ENCODE measurements around the gene RLN2.

Gene RLN2

GRCh38 chr9:5305741-5306140, 1.2 kb upstream of the RLN2 start:
- no peaks in the 10 kb centered on the region for H3K9me3 ChIP-seq (ENCODE audit: control insufficient read depth, insufficient read depth, low read length)
- H3K4me1 ChIP-seq (ENCODE audit: insufficient read depth, low read length), result no peaks in the 10 kb centered on the region
- H3K36me3 ChIP-seq (ENCODE audit: insufficient read depth, low read length), result no peaks in the 10 kb centered on the region
- no peak overlapping the region for H3K9ac ChIP-seq (ENCODE audit: low read depth, low read length)

DNA sequence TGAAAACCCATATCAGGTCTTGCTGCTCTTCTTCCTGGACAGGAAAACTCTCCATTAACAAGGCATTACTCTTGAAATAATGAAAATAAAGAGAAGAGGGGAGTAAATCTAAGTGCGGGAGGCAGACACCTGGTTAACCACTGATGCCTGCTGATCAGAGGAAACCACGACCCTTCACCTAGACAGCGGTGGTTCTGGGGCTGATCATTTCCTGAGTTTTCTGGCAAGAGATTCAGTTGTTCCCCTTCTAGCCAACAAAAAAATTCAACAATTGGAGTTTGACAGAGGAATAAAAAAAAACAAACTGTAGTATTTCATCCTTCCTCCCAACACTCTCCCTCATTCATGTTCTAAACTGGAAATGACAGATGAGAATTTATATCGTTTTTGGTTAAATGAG, 3.0 kb downstream of the RLN2 start:
- Histone ChIP-seq H3K9me3 (ENCODE audit: control insufficient read depth, insufficient read depth, low read length) (no peaks in the 10 kb centered on the region), H3K36me3 (ENCODE audit: insufficient read depth, low read length) (no peaks in the 10 kb centered on the region), H3K4me1 (ENCODE audit: insufficient read depth, low read length) (no peaks in the 10 kb centered on the region), H3K9ac (ENCODE audit: low read depth, low read length) (no peak overlapping the region)

DNA sequence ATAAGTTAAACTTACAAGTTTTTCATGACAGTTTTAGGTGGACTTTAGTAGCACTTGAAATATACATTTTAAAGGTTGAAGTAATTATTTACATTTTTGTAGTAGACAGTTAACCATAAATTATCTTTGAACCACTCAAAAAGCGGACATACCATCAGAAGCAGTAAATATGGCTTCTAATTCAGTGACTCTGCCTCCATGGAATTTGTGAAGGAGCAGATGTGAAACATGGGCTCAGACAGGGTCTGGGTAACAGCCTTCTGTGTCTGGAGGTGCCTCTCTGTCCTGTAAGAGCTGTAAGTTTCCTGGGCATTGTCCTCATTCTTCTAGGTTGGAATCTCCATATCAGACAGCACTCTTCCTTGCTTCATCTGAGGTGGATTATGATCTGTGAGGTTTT, 12.4 kb downstream of the RLN2 start:
- Histone ChIP-seq H3K36me3 (ENCODE audit: insufficient read depth, low read length) (no peaks in the 10 kb centered on the region), H3K9ac (ENCODE audit: low read depth, low read length) (no peak overlapping the region), H3K9me3 (ENCODE audit: control insufficient read depth, insufficient read depth, low read length) (no peaks in the 10 kb centered on the region), H3K4me1 (ENCODE audit: insufficient read depth, low read length) (no peaks in the 10 kb centered on the region; the same call in 1 of the 2 replicates)

DNA sequence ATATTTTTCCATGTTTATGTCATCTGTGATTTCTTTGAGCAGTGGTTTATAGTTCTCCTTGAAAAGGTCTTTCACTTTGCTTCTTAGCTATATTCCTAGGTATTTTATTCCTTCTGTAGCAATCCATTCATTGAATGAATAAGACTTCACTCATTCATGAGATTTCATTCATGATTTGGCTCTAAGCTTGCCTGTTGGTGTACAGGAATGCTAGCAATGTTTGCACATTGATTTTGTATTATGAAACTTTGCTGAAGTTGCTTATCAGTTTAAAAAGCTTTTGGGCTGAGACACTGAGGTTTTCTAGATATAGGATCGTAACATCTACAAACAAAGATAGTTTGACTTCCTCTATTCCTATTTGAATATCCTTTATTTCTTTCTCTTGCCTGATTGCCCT, 15.9 kb downstream of the RLN2 start:
- no peaks in the 10 kb centered on the region for H3K9me3 ChIP-seq (ENCODE audit: control insufficient read depth, insufficient read depth, low read length)
- no peaks in the 10 kb centered on the region for H3K36me3 ChIP-seq (ENCODE audit: insufficient read depth, low read length)
- no peaks in the 10 kb centered on the region; the same call in 1 of the 2 replicates for H3K4me1 ChIP-seq (ENCODE audit: insufficient read depth, low read length)
- no peak overlapping the region for H3K9ac ChIP-seq (ENCODE audit: low read depth, low read length)

DNA sequence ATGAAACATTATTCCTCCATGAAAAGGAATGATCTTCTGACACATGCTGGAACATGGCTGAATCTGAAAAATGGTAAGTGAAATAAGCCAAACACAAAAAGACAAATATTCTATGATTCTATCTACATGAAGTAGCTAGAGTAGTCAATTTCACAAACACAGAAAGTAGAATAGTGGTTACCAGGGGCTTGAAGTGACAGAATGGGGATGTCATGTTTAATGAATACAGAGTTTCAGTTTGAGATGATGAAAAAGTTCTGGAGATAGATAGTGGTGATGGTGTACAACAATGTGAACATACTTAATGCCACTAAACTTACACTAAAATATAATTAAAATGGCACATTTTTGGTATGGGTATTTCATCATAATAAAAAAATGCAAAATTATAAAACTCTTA, 18.3 kb downstream of the RLN2 start:
- no peaks in the 10 kb centered on the region for H3K4me1 ChIP-seq (ENCODE audit: insufficient read depth, low read length)
- H3K9ac ChIP-seq (ENCODE audit: low read depth, low read length), result no peak overlapping the region
- H3K36me3 ChIP-seq (ENCODE audit: insufficient read depth, low read length), result no peaks in the 10 kb centered on the region
- H3K9me3 ChIP-seq (ENCODE audit: control insufficient read depth, insufficient read depth, low read length), result no peaks in the 10 kb centered on the region

GRCh38 chr9:5278486-5278885, 26.0 kb downstream of the RLN2 start:
- no peaks in the 10 kb centered on the region for H3K9me3 ChIP-seq (ENCODE audit: control insufficient read depth, insufficient read depth, low read length)
- H3K36me3 ChIP-seq (ENCODE audit: insufficient read depth, low read length), result no peaks in the 10 kb centered on the region
- no peak overlapping the region for H3K9ac ChIP-seq (ENCODE audit: low read depth, low read length)
- H3K4me1 ChIP-seq (ENCODE audit: insufficient read depth, low read length), result no peaks in the 10 kb centered on the region

GRCh38 chr9:5274770-5275169, 29.7 kb downstream of the RLN2 start:
- Histone ChIP-seq H3K4me1 (ENCODE audit: insufficient read depth, low read length) (peaks cover 5% of the 10 kb centered on the region; the same call in 1 of the 2 replicates), H3K36me3 (ENCODE audit: insufficient read depth, low read length) (no peaks in the 10 kb centered on the region), H3K9ac (ENCODE audit: low read depth, low read length) (no peak overlapping the region), H3K9me3 (ENCODE audit: control insufficient read depth, insufficient read depth, low read length) (no peaks in the 10 kb centered on the region)

DNA sequence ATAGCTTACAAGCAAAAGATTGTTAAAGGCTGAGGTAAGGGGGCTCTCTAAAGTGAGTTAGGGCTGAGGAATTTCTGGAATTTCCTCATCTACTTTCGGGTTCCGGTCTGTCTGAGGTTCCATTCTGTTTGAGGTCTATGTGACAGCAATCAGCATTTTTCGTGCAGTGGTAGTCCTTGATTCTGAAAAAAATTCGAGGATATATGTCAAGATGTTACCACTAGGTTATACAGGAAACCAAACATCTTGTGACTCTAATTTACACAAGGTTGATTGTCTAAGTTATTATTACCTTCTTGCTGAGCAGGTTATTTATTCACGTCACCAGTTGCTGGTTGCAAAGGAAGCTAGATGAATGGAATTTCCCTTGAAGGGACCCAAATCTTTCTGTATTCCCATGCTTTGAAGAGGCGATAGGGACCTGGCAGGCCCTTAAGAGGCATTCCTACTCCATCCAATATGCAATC, 35.2 kb downstream of the RLN2 start:
- Histone ChIP-seq H3K9me3 (ENCODE audit: control insufficient read depth, insufficient read depth, low read length) (no peaks in the 10 kb centered on the region; the same call in 1 of the 2 replicates), H3K9ac (ENCODE audit: low read depth, low read length) (no peak overlapping the region), H3K4me1 (ENCODE audit: insufficient read depth, low read length) (peaks cover 20% of the 10 kb centered on the region), H3K36me3 (ENCODE audit: insufficient read depth, low read length) (no peaks in the 10 kb centered on the region)

- H3K9me3 ChIP-seq (ENCODE audit: control insufficient read depth, insufficient read depth, low read length), result no peaks in the 10 kb centered on the region; the same call in 1 of the 2 replicates
- no peak overlapping the region for H3K9ac ChIP-seq (ENCODE audit: low read depth, low read length)
Measured at GRCh38 chr9:5265939-5266338, 38.6 kb downstream of the RLN2 start.

DNA sequence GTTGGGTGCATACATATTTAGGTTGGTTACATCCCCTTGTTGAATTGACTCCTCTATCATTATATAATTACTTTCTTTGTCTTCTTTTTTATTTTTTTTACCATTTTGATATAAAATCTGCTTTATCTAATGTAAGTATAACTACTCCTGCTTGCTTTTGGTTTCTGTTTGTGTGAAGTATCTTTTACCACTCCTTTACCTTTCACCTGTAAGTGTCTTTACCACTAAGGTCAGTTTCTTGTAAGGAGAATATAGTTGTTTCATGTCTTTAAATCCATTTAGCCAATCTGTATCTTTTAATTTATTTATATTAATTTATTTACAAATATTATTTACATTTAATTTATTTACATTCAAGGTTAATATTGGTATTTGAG, 40.3 kb downstream of the RLN2 start:
- Histone ChIP-seq H3K9me3 (ENCODE audit: control insufficient read depth, insufficient read depth, low read length) (no peaks in the 10 kb centered on the region; the same call in 1 of the 2 replicates), H3K9ac (ENCODE audit: low read depth, low read length) (no peak overlapping the region), H3K4me1 (ENCODE audit: insufficient read depth, low read length) (peaks cover 14% of the 10 kb centered on the region), H3K36me3 (ENCODE audit: insufficient read depth, low read length) (no peaks in the 10 kb centered on the region; the same call in 1 of the 2 replicates)

More at GRCh38 chr9:5265939-5266338, 38.6 kb downstream of the RLN2 start:
- Histone ChIP-seq H3K4me1 (ENCODE audit: insufficient read depth, low read length) (peaks cover 20% of the 10 kb centered on the region), H3K36me3 (ENCODE audit: insufficient read depth, low read length) (no peaks in the 10 kb centered on the region; the same call in 1 of the 2 replicates)

- H3K9ac ChIP-seq (ENCODE audit: low read depth, low read length), result no peak overlapping the region
- H3K4me1 ChIP-seq (ENCODE audit: insufficient read depth, low read length), result peaks cover 9% of the 10 kb centered on the region
- H3K36me3 ChIP-seq (ENCODE audit: insufficient read depth, low read length), result no peaks in the 10 kb centered on the region; the same call in 1 of the 2 replicates
- H3K9me3 ChIP-seq (ENCODE audit: control insufficient read depth, insufficient read depth, low read length), result no peaks in the 10 kb centered on the region; the same call in 1 of the 2 replicates
Measured at GRCh38 chr9:5263351-5264218, 40.9 kb downstream of the RLN2 start.

Data from ES-I3 (cell line).